ENCODE results near the gene PPP1R15B. TPM values are rescaled to one million over a fixed set of nuclear protein-coding genes. Genes with fewer than 3 reads are reported as not detected.

Gene PPP1R15B
- 36.1 TPM for total RNA-seq

DNA sequence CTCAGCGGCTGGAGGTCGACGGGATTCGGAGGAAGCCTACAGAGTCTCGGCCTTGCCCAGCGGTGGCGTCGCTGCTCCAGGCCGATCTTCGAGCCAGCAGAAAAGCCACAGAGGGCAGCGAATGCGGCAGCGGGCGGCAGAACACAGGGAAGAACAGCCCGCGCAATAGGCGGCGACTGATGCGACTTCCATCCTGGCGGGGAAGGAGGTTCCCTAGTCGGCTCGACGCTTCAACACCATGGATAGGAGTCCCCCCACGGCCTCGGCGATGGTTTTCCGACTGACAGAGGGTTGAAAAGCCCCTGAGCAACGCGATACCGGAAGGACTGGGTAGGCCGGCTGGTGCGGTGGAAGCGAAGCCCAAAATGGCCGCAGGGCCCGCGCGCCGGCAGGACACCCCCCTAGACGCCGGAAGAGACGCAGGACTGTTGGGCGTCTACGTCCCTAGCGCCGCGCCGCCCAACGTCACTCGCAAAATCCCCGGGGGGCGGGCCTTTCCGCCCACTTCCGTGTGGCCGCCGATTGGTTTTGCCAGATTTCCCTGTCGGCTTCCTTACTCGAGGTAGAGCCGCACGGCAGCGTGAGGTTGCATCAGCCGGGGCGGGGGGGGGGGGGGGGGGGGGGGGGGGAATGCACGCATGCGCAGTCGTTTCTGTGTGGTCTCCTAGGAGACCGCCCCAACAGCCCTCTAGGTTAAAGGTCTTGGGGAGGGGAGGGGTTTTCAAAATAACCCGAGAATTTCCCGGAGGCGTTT lies at the start of gene PPP1R15B:
TSS of gene PPP1R15B (minus strand) at position 367 of the 754 bp plus-strand sequence. CDS start 406 bp downstream, outside the sequence.
- intact Hi-C loops (cut with DNase I): loop anchor here (2.0 to 10.0 kb wide), 3 partner anchors 19 to 547 kb away; partner anchors contain the start of gene SNRPE
- peak; percentile 84 to 98 for DNase-seq (ENCODE audit: low spot score in 2 of 2)
- no peaks in the 10 kb centered on the region for H3K9me3 ChIP-seq
- no peaks in the 10 kb centered on the region for H3K27me3 ChIP-seq
- H3K4me3 ChIP-seq: peak within 1 kb of the TSS; percentile 76 to 100
- TF ChIP-seq, protein P1, sequence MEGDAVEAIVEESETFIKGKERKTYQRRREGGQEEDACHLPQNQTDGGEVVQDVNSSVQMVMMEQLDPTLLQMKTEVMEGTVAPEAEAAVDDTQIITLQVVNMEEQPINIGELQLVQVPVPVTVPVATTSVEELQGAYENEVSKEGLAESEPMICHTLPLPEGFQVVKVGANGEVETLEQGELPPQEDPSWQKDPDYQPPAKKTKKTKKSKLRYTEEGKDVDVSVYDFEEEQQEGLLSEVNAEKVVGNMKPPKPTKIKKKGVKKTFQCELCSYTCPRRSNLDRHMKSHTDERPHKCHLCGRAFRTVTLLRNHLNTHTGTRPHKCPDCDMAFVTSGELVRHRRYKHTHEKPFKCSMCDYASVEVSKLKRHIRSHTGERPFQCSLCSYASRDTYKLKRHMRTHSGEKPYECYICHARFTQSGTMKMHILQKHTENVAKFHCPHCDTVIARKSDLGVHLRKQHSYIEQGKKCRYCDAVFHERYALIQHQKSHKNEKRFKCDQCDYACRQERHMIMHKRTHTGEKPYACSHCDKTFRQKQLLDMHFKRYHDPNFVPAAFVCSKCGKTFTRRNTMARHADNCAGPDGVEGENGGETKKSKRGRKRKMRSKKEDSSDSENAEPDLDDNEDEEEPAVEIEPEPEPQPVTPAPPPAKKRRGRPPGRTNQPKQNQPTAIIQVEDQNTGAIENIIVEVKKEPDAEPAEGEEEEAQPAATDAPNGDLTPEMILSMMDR (IDR thresholded peaks at IDR 0.05): no peak
- peaks cover 6 to 11% of the 10 kb centered on the region in 2 donors for H3K4me1 ChIP-seq
- H3K36me3 ChIP-seq: no peaks in the 10 kb centered on the region
- peak within 1 kb of the TSS; percentile 98 to 100 for H3K27ac ChIP-seq

DNA sequence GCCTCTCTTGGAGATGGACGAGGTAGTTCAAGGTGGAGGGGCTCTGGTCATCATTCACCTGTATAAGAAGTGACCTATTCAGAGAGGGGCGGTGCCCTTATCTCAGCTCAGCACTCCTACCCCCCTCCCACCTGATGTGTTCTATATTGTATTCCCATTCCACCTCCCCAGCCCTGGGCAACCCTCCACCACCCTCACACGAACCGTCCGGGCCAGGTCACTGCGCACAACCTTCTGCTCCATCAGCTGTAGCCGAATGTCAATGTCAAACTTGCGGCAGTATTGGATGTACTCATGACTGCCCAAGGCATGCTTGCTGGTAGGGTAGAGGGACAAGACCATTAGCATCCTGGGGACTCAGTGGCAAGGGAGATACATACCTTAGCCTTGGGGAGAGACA lies 48.7 kb upstream of the PPP1R15B start:
- H3K4me3 ChIP-seq: no peak overlapping the region
- intact Hi-C loops (cut with DNase I): no loop called here
- peaks cover 16 to 25% of the 10 kb centered on the region in 2 donors for H3K4me1 ChIP-seq
- no peaks in the 10 kb centered on the region for H3K9me3 ChIP-seq
- H3K27ac ChIP-seq: peak overlapping the region in 1 of 2 donors; percentile 53
- peaks cover 48 to 63% of the 10 kb centered on the region in 2 donors for H3K36me3 ChIP-seq
- no peak for DNase-seq (ENCODE audit: low spot score in 2 of 2)
- TF ChIP-seq, protein P1 (IDR thresholded peaks at IDR 0.05): no peak
- H3K27me3 ChIP-seq: no peaks in the 10 kb centered on the region

DNA sequence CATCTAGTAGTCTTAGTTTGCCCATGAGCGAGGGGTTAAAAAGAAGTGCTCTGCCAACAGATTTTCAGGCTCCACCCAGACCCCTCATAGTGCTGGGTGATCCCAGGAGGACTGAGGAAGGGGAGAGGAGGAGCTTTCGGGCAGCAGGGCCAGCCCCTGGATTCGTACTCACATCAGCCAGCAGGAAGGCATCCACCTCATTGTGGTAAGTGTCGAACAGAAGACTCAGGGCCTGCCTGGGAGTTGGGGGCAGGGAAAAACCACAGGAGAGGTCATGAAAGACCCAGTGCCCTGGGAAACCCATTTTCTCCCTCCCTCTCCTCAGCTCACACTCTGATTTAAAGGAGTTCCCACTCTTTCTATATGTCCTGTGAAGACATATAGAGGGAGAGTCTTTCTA lies 48.1 kb upstream of the PPP1R15B start:
- intact Hi-C loops (cut with DNase I): no loop called here
- Histone ChIP-seq H3K4me3 (no peak overlapping the region), H3K4me1 (peaks cover 12 to 19% of the 10 kb centered on the region in 2 donors), H3K27me3 (no peaks in the 10 kb centered on the region), H3K27ac (no peak overlapping the region), H3K36me3 (peaks cover 54 to 70% of the 10 kb centered on the region in 2 donors), H3K9me3 (no peaks in the 10 kb centered on the region)
- no peak for DNase-seq (ENCODE audit: low spot score in 2 of 2)
- TF ChIP-seq, protein P1 (IDR thresholded peaks at IDR 0.05): no peak

DNA sequence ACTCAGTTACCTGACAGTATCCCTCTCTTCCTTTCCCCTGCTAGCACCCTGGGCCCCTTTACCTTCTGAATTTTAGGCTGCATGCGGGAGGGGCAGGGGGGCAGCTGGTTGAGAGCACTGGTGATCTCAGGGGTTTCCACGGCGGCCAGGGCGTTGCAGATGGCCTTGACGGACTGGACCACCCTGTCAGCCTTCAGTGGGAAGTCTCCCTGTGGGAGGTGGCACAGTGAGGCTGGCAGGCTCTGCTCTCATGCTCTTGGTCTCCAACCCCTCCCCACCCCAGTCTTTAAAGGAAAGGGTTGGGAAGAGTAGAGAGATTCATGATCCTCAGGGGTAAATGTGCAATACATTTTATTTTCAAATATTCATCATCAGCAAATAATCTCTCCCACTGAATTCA lies 46.0 kb upstream of the PPP1R15B start:
- Histone ChIP-seq H3K9me3 (no peaks in the 10 kb centered on the region), H3K27me3 (no peaks in the 10 kb centered on the region), H3K27ac (no peak overlapping the region), H3K36me3 (peaks cover 72 to 79% of the 10 kb centered on the region in 2 donors), H3K4me1 (peaks cover 0 to 2% of the 10 kb centered on the region in 2 donors), H3K4me3 (no peak overlapping the region)
- no peak for DNase-seq (ENCODE audit: low spot score in 2 of 2)
- TF ChIP-seq, protein P1 (IDR thresholded peaks at IDR 0.05): no peak
- intact Hi-C loops (cut with DNase I): no loop called here

DNA sequence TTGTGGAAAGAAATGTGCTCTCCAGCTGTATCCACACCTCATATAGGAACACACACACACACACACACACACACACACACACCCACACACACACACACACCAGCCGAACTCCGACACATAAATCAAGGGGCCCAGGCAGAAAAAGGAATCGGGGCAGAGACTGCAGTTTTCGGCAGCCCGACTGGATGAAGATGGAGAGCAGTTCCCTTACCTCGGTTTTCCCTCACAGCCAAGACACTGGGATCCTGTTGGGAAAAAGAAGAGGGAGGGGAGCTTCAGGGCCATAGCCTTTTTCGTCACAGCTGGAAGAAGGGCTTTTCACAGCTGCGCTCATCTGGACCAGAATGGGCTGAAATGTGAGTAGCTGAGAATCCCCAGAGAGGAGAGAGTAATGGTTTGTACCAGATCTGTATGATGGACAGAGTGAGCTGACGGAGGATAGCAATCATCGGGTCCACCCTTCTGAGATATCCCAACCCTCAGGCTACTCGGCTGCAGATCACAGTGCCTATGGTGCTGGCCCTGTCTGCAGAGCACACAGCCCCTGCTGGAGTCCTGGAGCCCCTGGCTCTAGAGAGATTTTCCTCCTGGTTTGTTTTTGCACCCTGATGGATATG lies 45.3 kb upstream of the PPP1R15B start:
- TF ChIP-seq, protein P1 (IDR thresholded peaks at IDR 0.05): no peak
- peak overlapping the region in 1 of 2 donors; percentile 14 for H3K27ac ChIP-seq
- no peaks in the 10 kb centered on the region for H3K9me3 ChIP-seq
- no peak for DNase-seq (ENCODE audit: low spot score in 2 of 2)
- H3K4me3 ChIP-seq: no peak overlapping the region
- intact Hi-C loops (cut with DNase I): no loop called here
- H3K36me3 ChIP-seq: peaks cover 66 to 73% of the 10 kb centered on the region in 2 donors
- peaks cover 0 to 3% of the 10 kb centered on the region in 2 donors for H3K4me1 ChIP-seq
- no peaks in the 10 kb centered on the region for H3K27me3 ChIP-seq

Measured in ascending aorta (tissue), 2 donors.